Measurements from ENCODE around the gene HARBI1. TPM values are rescaled to one million over a fixed set of nuclear protein-coding genes. Genes with fewer than 3 reads are reported as not detected.

The HARBI1 gene
- total and polyA plus RNA-seq, 2 of the 8 experiments (the other 6 are each of a cell fraction or from before 2014, with no cell fraction given): 3.8 to 5.1 TPM

- peaks cover 0 to 2% of the 10 kb centered on the region in 2 experiments for H4K20me1 ChIP-seq (replicated peaks in 1 of 2; ENCODE audit: control insufficient read depth in 1 of 2, insufficient read depth in 2 of 2, low read length in 2 of 2)
- no peak overlapping the region for H3K4me3 ChIP-seq (ENCODE audit: extremely low read depth in 1 of 4, insufficient read depth in 2 of 4, low read depth in 3 of 4, low read length in 4 of 4)
- no peak overlapping the region for H4K91ac ChIP-seq (replicated peaks; ENCODE audit: insufficient read length, low read length)
- H3K36me3 ChIP-seq (ENCODE audit: control insufficient read depth in 2 of 4, insufficient read depth in 4 of 4, low read length in 3 of 4): peaks cover 13 to 52% (median 38%) of the 10 kb centered on the region in 4 experiments
- H2BK5ac ChIP-seq (ENCODE audit: low read depth, low read length): no peak overlapping the region
- H3K4me2 ChIP-seq (ENCODE audit: insufficient read depth in 1 of 2, low read depth in 2 of 2, low read length in 2 of 2): no peak overlapping the region
- no peaks in the 10 kb centered on the region for H3K23me2 ChIP-seq (ENCODE audit: low read depth, low read length)
- no peaks in the 10 kb centered on the region for H3K79me2 ChIP-seq (ENCODE audit: control insufficient read depth in 1 of 2, insufficient read depth in 2 of 2, low read length in 2 of 2)
- H3K27ac ChIP-seq (ENCODE audit: low read depth, low read length): no peak overlapping the region
- H3K18ac ChIP-seq (ENCODE audit: extremely low read depth, low read length): no peak overlapping the region
- no peak overlapping the region for H2BK20ac ChIP-seq (ENCODE audit: low read length)
- no peak overlapping the region for H3K9ac ChIP-seq (replicated peaks in 1 of 4; ENCODE audit: extremely low read depth in 1 of 4, low read depth in 3 of 4, low read length in 3 of 4)
- H2AK5ac ChIP-seq (ENCODE audit: low read depth, low read length): no peak overlapping the region
- H2AFZ ChIP-seq (ENCODE audit: low read length): no peak overlapping the region
- POLR2A ChIA-PET (ENCODE audit: partially characterized antibody): no interaction called here
- no peak overlapping the region for H2BK15ac ChIP-seq (ENCODE audit: low read length)
- no peak overlapping the region for H3K4ac ChIP-seq (replicated peaks; ENCODE audit: insufficient read length, low read depth, low read length)
- no peaks in the 10 kb centered on the region for H3K9me3 ChIP-seq (ENCODE audit: insufficient read depth in 2 of 2, low read depth in 1 of 2, low read length in 1 of 2)
- DNase-seq (ENCODE audit: low read depth in 1 of 2, low spot score in 2 of 2) (no peak), FAIRE-seq (no peak)
- no peak overlapping the region for H2BK12ac ChIP-seq (ENCODE audit: low read depth, low read length)
- no peak overlapping the region for H4K8ac ChIP-seq (ENCODE audit: extremely low read depth, insufficient read depth, low read length)
- H2BK120ac ChIP-seq (replicated peaks; ENCODE audit: low read depth, low read length): no peak overlapping the region
- H3K27me3 ChIP-seq (replicated peaks in 1 of 4; ENCODE audit: control insufficient read depth in 3 of 4, extremely low read depth in 1 of 4, insufficient read depth in 3 of 4, low read length in 3 of 4): no peaks in the 10 kb centered on the region
- H3K14ac ChIP-seq (ENCODE audit: insufficient read length): no peak overlapping the region
- no peak overlapping the region for H3K23ac ChIP-seq (ENCODE audit: insufficient read length)
- no peaks in the 10 kb centered on the region for H3K79me1 ChIP-seq (ENCODE audit: low read depth, low read length)
- no peak overlapping the region for H3K56ac ChIP-seq (replicated peaks; ENCODE audit: insufficient read length, low read depth, low read length)
- CTCF ChIA-PET (ENCODE audit: partially characterized antibody): interaction anchor here (1.9 kb wide), 1 partner anchor 12 kb away, joined by 6 read pairs; no protein-coding TSS in a partner anchor
- H3K4me1 ChIP-seq (replicated peaks in 1 of 4; ENCODE audit: control insufficient read depth in 3 of 4, insufficient read depth in 4 of 4, low read length in 3 of 4): no peaks in the 10 kb centered on the region
- no peak overlapping the region for H4K5ac ChIP-seq (ENCODE audit: insufficient read length, low read depth, low read length)
- no peak for TF ChIP-seq POU5F1 (IDR thresholded peaks at IDR 0.05; ENCODE audit: low read depth, low read length)
- no peak for TF ChIP-seq FOSL1 (IDR thresholded peaks at IDR 0.05; ENCODE audit: insufficient read depth, low read depth, low read length)
- no peak for TF ChIP-seq YY1 (IDR thresholded peaks at IDR 0.05; ENCODE audit: low read depth, low read length)
- no peak for TF ChIP-seq SIN3A (conservative IDR thresholded peaks at IDR 0.05 in 1 of 2, IDR thresholded peaks at IDR 0.05 in 1 of 2; ENCODE audit: low read depth in 1 of 2, low read length in 2 of 2)
- no peak for TF ChIP-seq TAF7 (optimal IDR thresholded peaks at IDR 0.05; ENCODE audit: borderline replicate concordance, low read depth, low read length)
- no peak for TF ChIP-seq CTCF (IDR thresholded peaks at IDR 0.05; ENCODE audit: control extremely low read depth in 1 of 3, insufficient read depth in 1 of 3, low read depth in 1 of 3, low read length in 3 of 3)
- no peak for TF ChIP-seq TAF1 (IDR thresholded peaks at IDR 0.05; ENCODE audit: low read depth, low read length)
- no peak for TF ChIP-seq RFX5 (IDR thresholded peaks at IDR 0.05; ENCODE audit: borderline replicate concordance, low read depth, low read length)
- TF ChIP-seq HDAC6 (IDR thresholded peaks at IDR 0.05; ENCODE audit: low read depth, low read length): no peak
- TF ChIP-seq RXRA (IDR thresholded peaks at IDR 0.05; ENCODE audit: insufficient read depth, low read depth, low read length): no peak
- no peak for TF ChIP-seq JUND (IDR thresholded peaks at IDR 0.05; ENCODE audit: low read length)
- no peak for TF ChIP-seq CBX8 (IDR thresholded peaks at IDR 0.05; ENCODE audit: borderline replicate concordance, low read depth, low read length)
Observed at GRCh38 chr11:46662366-46662765, 45.3 kb upstream of the HARBI1 start.

Measured in H1 (cell line).